Astrocyte (in vitro differentiated cells and primary cell): ENCODE data around the gene TRIM50. TPM values are rescaled to one million over a fixed set of nuclear protein-coding genes. Genes with fewer than 3 reads are reported as not detected.

Experiments
- DNase-seq: peaks from one replicate; pipeline ENCODE4 v3.0.0-alpha.2; 2010; ENCODE audit warnings: low read depth
- FAIRE-seq: peaks from 2 replicates; lab custom pipeline; 2011; peaks lifted over from hg19 to GRCh38; lab: Jason Lieb, UNC
- H2AFZ ChIP-seq: 2 replicates; pipeline ENCODE4 v1.6.0; 2012; ENCODE audit warnings: low read depth, low read length, inconsistent platforms
- H3K27ac ChIP-seq: 2 replicates; pipeline ENCODE4 v1.5.1; 2011; ENCODE audit warnings: low read depth, low read length, inconsistent platforms
- H3K27me3 ChIP-seq: 2 replicates; pipeline ENCODE4 v1.6.0; 2011; ENCODE audit warnings: low read length, inconsistent platforms; ENCODE audit not compliant: insufficient read depth
- H3K36me3 ChIP-seq: 2 replicates; pipeline ENCODE4 v1.5.1; 2011; ENCODE audit warnings: low read length, inconsistent platforms; ENCODE audit not compliant: insufficient read depth
- H3K4me1 ChIP-seq: 2 replicates; pipeline ENCODE4 v1.5.1; 2011; ENCODE audit warnings: low read length, inconsistent platforms; ENCODE audit not compliant: insufficient read depth
- H3K4me2 ChIP-seq: 2 replicates; pipeline ENCODE4 v1.6.0; 2012; ENCODE audit warnings: low read length, inconsistent platforms
- H3K4me3 ChIP-seq: 2 replicates; pipeline ENCODE4 v1.5.1; 2011; ENCODE audit warnings: low read depth, mild to moderate bottlenecking, low read length, inconsistent platforms; ENCODE audit not compliant: insufficient read depth
- H3K79me2 ChIP-seq: 2 replicates; pipeline ENCODE4 v1.6.0; 2012; ENCODE audit warnings: mild to moderate bottlenecking, low read length, inconsistent platforms; ENCODE audit not compliant: insufficient read depth
- H3K9ac ChIP-seq: 2 replicates; pipeline ENCODE4 v1.6.0; 2012; ENCODE audit warnings: mild to moderate bottlenecking, low read length, inconsistent platforms
- H3K9me3 ChIP-seq: 2 replicates; pipeline ENCODE4 v1.5.1; 2012; ENCODE audit warnings: low read depth, mild to moderate bottlenecking, low read length, inconsistent platforms; ENCODE audit not compliant: insufficient read depth
- H4K20me1 ChIP-seq: 2 replicates; pipeline ENCODE4 v1.6.0; 2012; ENCODE audit warnings: low read length, inconsistent platforms; ENCODE audit not compliant: insufficient read depth
- H3K27ac Mint-ChIP-seq: one replicate; pipeline ENCODE4 v1.8.0; 2021; ENCODE audit warnings: mild to moderate bottlenecking, mixed read lengths; ENCODE audit not compliant: unreplicated experiment
- H3K27me3 Mint-ChIP-seq: one replicate; pipeline ENCODE4 v1.8.0; 2021; ENCODE audit warnings: low read depth, mixed read lengths; ENCODE audit not compliant: unreplicated experiment
- H3K36me3 Mint-ChIP-seq: one replicate; pipeline ENCODE4 v1.8.0; 2021; ENCODE audit warnings: low read depth, mixed read lengths; ENCODE audit not compliant: unreplicated experiment
- H3K4me1 Mint-ChIP-seq: one replicate; pipeline ENCODE4 v1.8.0; 2021; ENCODE audit warnings: low read depth, mixed read lengths; ENCODE audit not compliant: unreplicated experiment
- H3K4me3 Mint-ChIP-seq: one replicate; pipeline ENCODE4 v1.8.0; 2021; ENCODE audit warnings: mild to moderate bottlenecking, moderate library complexity, mixed read lengths; ENCODE audit not compliant: unreplicated experiment
- H3K9me3 Mint-ChIP-seq: one replicate; pipeline ENCODE4 v1.8.0; 2021; ENCODE audit warnings: mild to moderate bottlenecking, mixed read lengths; ENCODE audit not compliant: unreplicated experiment
- CTCF ChIP-seq: IDR thresholded peaks from 2 replicates; pipeline ENCODE4 v1.5.1; 2011; ENCODE audit warnings: low read depth, mild to moderate bottlenecking, inconsistent platforms, low read length, moderate library complexity; ENCODE audit not compliant: insufficient read depth
- EZH2 ChIP-seq: IDR thresholded peaks from 2 replicates; pipeline ENCODE4 v1.6.1; 2012; ENCODE audit warnings: mild to moderate bottlenecking, low read length, inconsistent platforms; ENCODE audit not compliant: insufficient read depth
- total RNA-seq: library from RNA; stranded (reverse); gene quantifications from 2 replicates; pipeline ENCODE4 v1.2.1, GENCODE V29; 2021

The TRIM50 gene
- total RNA-seq, 1 donor from 2014 or later = not detected

- Mint-ChIP-seq H3K27ac (no peak overlapping the region), H3K4me1 (peaks cover 8% of the 10 kb centered on the region), H3K27me3 (peaks cover 8% of the 10 kb centered on the region), H3K4me3 (no peak overlapping the region), H3K9me3 (peaks cover 9% of the 10 kb centered on the region), H3K36me3 (peaks cover 4% of the 10 kb centered on the region)
- DNase-seq (no peak), FAIRE-seq (no peak)
- H3K4me3 ChIP-seq = no peak overlapping the region
- H3K9ac ChIP-seq = no peak overlapping the region
- H2AFZ ChIP-seq = no peak overlapping the region
- H4K20me1 ChIP-seq = no peaks in the 10 kb centered on the region
- TF ChIP-seq CTCF = no peak
- TF ChIP-seq EZH2 = no peak
- no peak overlapping the region for H3K4me2 ChIP-seq
- no peaks in the 10 kb centered on the region for H3K36me3 ChIP-seq
- peaks cover 6% of the 10 kb centered on the region for H3K9me3 ChIP-seq
- H3K27ac ChIP-seq = no peak overlapping the region
- H3K79me2 ChIP-seq = no peaks in the 10 kb centered on the region
- peaks cover 10% of the 10 kb centered on the region for H3K27me3 ChIP-seq
- H3K4me1 ChIP-seq = peaks cover 4% of the 10 kb centered on the region
These were observed 26.9 kb upstream of the TRIM50 start for GRCh38 chr7:73354821-73355220.

- Histone ChIP-seq H3K9ac (no peak overlapping the region), H3K36me3 (no peaks in the 10 kb centered on the region), H2AFZ (no peak overlapping the region), H3K27ac (no peak overlapping the region), H3K4me3 (no peak overlapping the region), H3K9me3 (peaks cover 6% of the 10 kb centered on the region), H3K79me2 (no peaks in the 10 kb centered on the region), H3K4me1 (peaks cover 4% of the 10 kb centered on the region), H3K27me3 (peaks cover 10% of the 10 kb centered on the region), H3K4me2 (no peak overlapping the region), H4K20me1 (no peaks in the 10 kb centered on the region)
- Mint-ChIP-seq H3K4me1 (peaks cover 8% of the 10 kb centered on the region), H3K36me3 (peaks cover 4% of the 10 kb centered on the region), H3K9me3 (peaks cover 7% of the 10 kb centered on the region), H3K4me3 (no peak overlapping the region), H3K27me3 (peaks cover 4% of the 10 kb centered on the region), H3K27ac (no peak overlapping the region)
- DNase-seq (no peak), FAIRE-seq (no peak)
- TF ChIP-seq EZH2 = no peak
- no peak for TF ChIP-seq CTCF
These were observed 26.3 kb upstream of the TRIM50 start for GRCh38 chr7:73354196-73354595.

GRCh38 chr7:73353243-73353642 is 25.4 kb upstream of the TRIM50 start:
- H3K27ac ChIP-seq = no peak overlapping the region
- no peak overlapping the region for H3K9ac ChIP-seq
- TF ChIP-seq EZH2 = no peak
- no peak for TF ChIP-seq CTCF
- Mint-ChIP-seq H3K4me3 (no peak overlapping the region), H3K36me3 (peaks cover 4% of the 10 kb centered on the region), H3K4me1 (peaks cover 8% of the 10 kb centered on the region), H3K9me3 (peaks cover 8% of the 10 kb centered on the region), H3K27ac (peak overlapping the region; percentile 41), H3K27me3 (peaks cover 3% of the 10 kb centered on the region)
- H3K4me1 ChIP-seq = peaks cover 3% of the 10 kb centered on the region
- no peaks in the 10 kb centered on the region for H4K20me1 ChIP-seq
- peaks cover 6% of the 10 kb centered on the region for H3K9me3 ChIP-seq
- FAIRE-seq (no peak), DNase-seq (no peak)
- no peak overlapping the region for H2AFZ ChIP-seq
- H3K4me3 ChIP-seq = no peak overlapping the region
- H3K79me2 ChIP-seq = no peaks in the 10 kb centered on the region
- H3K4me2 ChIP-seq = no peak overlapping the region
- no peaks in the 10 kb centered on the region for H3K36me3 ChIP-seq
- peaks cover 12% of the 10 kb centered on the region for H3K27me3 ChIP-seq
